Heart left ventricle (tissue), 13 donors: Measurements from ENCODE around the gene KIF13A.

ENCODE experiments used
- CTCF ChIP-seq, 12 donors: fragments of 200-600 bp; sonication (generic) in 4 of 12; IDR thresholded peaks; one replicate each; pipeline versions ENCODE4 v1.5.0 to v1.8.0; 2018 to 2022; ENCODE audit warnings: antibody characterized with exemption in 12 of 12, mild to moderate bottlenecking in 5 of 12
- POLR2A ChIP-seq, 2 donors: fragments of 450-650 bp; IDR thresholded peaks; one replicate each; pipeline ENCODE4 v1.6.1; 2017; ENCODE audit warnings: antibody characterized with exemption in 2 of 2, mild to moderate bottlenecking in 2 of 2, moderate library complexity in 2 of 2
- donor health status: ischemic (EF 13 %, LVEDD 7.1; RV severe dilation, severe dysfunction).
- donor health status: DM: no; HTN: yes; CAD: no.
- donor health status: DM: no; HTN: no; CAD: no.
- donor health status: ischemic (EF 25% LVEDD 6.9; RV normal size, moderate dysfunction).
- donor health status: ischemic (EF 25% LVEDD 5.7; RV mildly dilated, moderate dysfunction).
- donor health status: ischemic (EF 35%, LVEDD 5.7; RV mildly dilated, moderate dysfunction).
- donor health status: nonischemic (EF 11% LVEDD 7.7; RV severe dilation, severe dysfunction).
- donor health status: DM: yes; HTN: yes; CAD: no.
- donor health status: PGD.
- donor health status: ischemic (EF 29% LVEDD 5.4; RV normal size, mild dysfunction).
- donor health status: nonischemic (EF 23%, LVEDD 6.1; RV moderate dilation, normal function).

- TF ChIP-seq CTCF (IDR thresholded peaks at IDR 0.05), result no peak
- TF ChIP-seq POLR2A (IDR thresholded peaks at IDR 0.05), result no peak
These were observed 151.1 kb downstream of the KIF13A start for GRCh38 chr6:17836293-17836692.
